Measurements from ENCODE around the gene KCNIP4. TPM values are rescaled to one million over a fixed set of nuclear protein-coding genes. Genes with fewer than 3 reads are reported as not detected.

Gene KCNIP4
- total and polyA plus RNA-seq, 10 of the 15 experiments (the other 5 are each of a cell fraction or from before 2014, with no cell fraction given) = 0.03 to 0.23 (median 0.13) TPM; not detected in 7

- in situ Hi-C loops (cut with MboI) = no loop called here
- no peaks in the 10 kb centered on the region for H3K27me3 ChIP-seq (replicated peaks in 1 of 2; ENCODE audit: control insufficient read depth in 2 of 2, insufficient read depth in 2 of 2, low read length in 1 of 2)
- no peak overlapping the region for H2AFZ ChIP-seq (ENCODE audit: control insufficient read depth, low read depth, low read length)
- ChIA-PET CTCF (no interaction called here), POLR2A (no interaction called here), SMC1A (ENCODE audit: uncharacterized antibody, unreplicated experiment) (no interaction called here), RAD21 (ENCODE audit: unreplicated experiment) (no interaction called here)
- H3K36me3 ChIP-seq (ENCODE audit: control insufficient read depth in 2 of 2, insufficient read depth in 2 of 2, low read length in 1 of 2) = no peaks in the 10 kb centered on the region
- WGBS (ENCODE audit: insufficient coverage, insufficient replicate concordance, low lambda C conversion rate, missing lambda C conversion rate) = 0% methylated on average over 2 of the region's 2 CpGs
- H3K4me2 ChIP-seq (ENCODE audit: control insufficient read depth, insufficient read depth) = no peak overlapping the region
- H4K20me1 ChIP-seq (ENCODE audit: control insufficient read depth, insufficient read depth) = no peaks in the 10 kb centered on the region
- DNase-seq (ENCODE audit: low read depth, low spot score) (no peak), ATAC-seq (no peak), FAIRE-seq (no peak)
- no peak overlapping the region for H3K9ac ChIP-seq (ENCODE audit: control insufficient read depth, insufficient read depth, low read length)
- no peaks in the 10 kb centered on the region for H3K79me2 ChIP-seq (ENCODE audit: control insufficient read depth, insufficient read depth, low read length)
- intact Hi-C loops (cut with micrococcal nuclease; ENCODE audit: unreplicated experiment) = no loop called here
- no peaks in the 10 kb centered on the region for H3K4me1 ChIP-seq (ENCODE audit: control insufficient read depth, insufficient read depth, low read length)
- BruUV-seq (replicated peaks) = no TSS peak
- no peak overlapping the region for H3K27ac ChIP-seq (ENCODE audit: control insufficient read depth, insufficient read depth)
- H3K9me3 ChIP-seq (replicated peaks; ENCODE audit: control insufficient read depth, insufficient read depth, low read length) = no peaks in the 10 kb centered on the region
- H3K4me3 ChIP-seq = no peak overlapping the region
- no peak for TF ChIP-seq SIX5 (IDR thresholded peaks at IDR 0.05; ENCODE audit: low read depth, low read length, severe bottlenecking)
- TF ChIP-seq BRCA1 (IDR thresholded peaks at IDR 0.05; ENCODE audit: low read depth, low read length) = no peak
- TF ChIP-seq TBL1XR1 (IDR thresholded peaks at IDR 0.05; ENCODE audit: low read depth, low read length) = no peak
- no peak for TF ChIP-seq CHD4 (IDR thresholded peaks at IDR 0.05)
- no peak for TF ChIP-seq WRNIP1 (IDR thresholded peaks at IDR 0.05; ENCODE audit: borderline replicate concordance, low read depth, low read length)
- TF ChIP-seq POU2F2 (IDR thresholded peaks at IDR 0.05; ENCODE audit: borderline replicate concordance, low read depth, low read length) = no peak
- TF ChIP-seq BMI1 (IDR thresholded peaks at IDR 0.05; ENCODE audit: borderline replicate concordance) = no peak
- TF ChIP-seq NR2C1 (IDR thresholded peaks at IDR 0.05) = no peak
- TF ChIP-seq HCFC1 (IDR thresholded peaks at IDR 0.05; ENCODE audit: low read length) = no peak
Observed at GRCh38 chr4:20987191-20987590, 961.4 kb downstream of the KCNIP4 start.

- no peaks in the 10 kb centered on the region for H4K20me1 ChIP-seq (ENCODE audit: control insufficient read depth, insufficient read depth)
- ChIA-PET RAD21 (ENCODE audit: unreplicated experiment) (no interaction called here), POLR2A (no interaction called here), SMC1A (ENCODE audit: uncharacterized antibody, unreplicated experiment) (no interaction called here), CTCF (no interaction called here)
- no peaks in the 10 kb centered on the region for H3K79me2 ChIP-seq (ENCODE audit: control insufficient read depth, insufficient read depth, low read length)
- H3K9me3 ChIP-seq (replicated peaks; ENCODE audit: control insufficient read depth, insufficient read depth, low read length) = no peaks in the 10 kb centered on the region
- no peak overlapping the region for H2AFZ ChIP-seq (ENCODE audit: control insufficient read depth, low read depth, low read length)
- H3K27ac ChIP-seq (ENCODE audit: control insufficient read depth, insufficient read depth) = no peak overlapping the region
- H3K4me2 ChIP-seq (ENCODE audit: control insufficient read depth, insufficient read depth) = no peak overlapping the region
- no peaks in the 10 kb centered on the region for H3K4me1 ChIP-seq (ENCODE audit: control insufficient read depth, insufficient read depth, low read length)
- BruUV-seq (replicated peaks) = no TSS peak
- no peaks in the 10 kb centered on the region for H3K36me3 ChIP-seq (ENCODE audit: control insufficient read depth in 2 of 2, insufficient read depth in 2 of 2, low read length in 1 of 2)
- intact Hi-C loops (cut with micrococcal nuclease; ENCODE audit: unreplicated experiment) = no loop called here
- DNase-seq (ENCODE audit: low read depth, low spot score) (no peak), ATAC-seq (no peak), FAIRE-seq (no peak)
- 52% methylated on average over 13 of the region's 13 CpGs for WGBS (ENCODE audit: insufficient coverage, insufficient replicate concordance, low lambda C conversion rate, missing lambda C conversion rate)
- H3K9ac ChIP-seq (ENCODE audit: control insufficient read depth, insufficient read depth, low read length) = no peak overlapping the region
- no peaks in the 10 kb centered on the region for H3K27me3 ChIP-seq (replicated peaks in 1 of 2; ENCODE audit: control insufficient read depth in 2 of 2, insufficient read depth in 2 of 2, low read length in 1 of 2)
- no peak overlapping the region for H3K4me3 ChIP-seq
- in situ Hi-C loops (cut with MboI) = no loop called here
- TF ChIP-seq ZBTB11 (CRISPR knock-in tag; IDR thresholded peaks at IDR 0.05) (no peak), BCL11A (IDR thresholded peaks at IDR 0.05; ENCODE audit: low read depth, low read length) (no peak), ELK1 (IDR thresholded peaks at IDR 0.05; ENCODE audit: low read depth, low read length) (no peak), ZNF384 (IDR thresholded peaks at IDR 0.05; ENCODE audit: borderline replicate concordance, low read depth, low read length) (no peak)
Observed at GRCh38 chr4:20984576-20984836, 964.1 kb downstream of the KCNIP4 start.

Measured in GM12878 (cell line).